Measurements from ENCODE around the gene AMBRA1. TPM values are rescaled to one million over a fixed set of nuclear protein-coding genes. Genes with fewer than 3 reads are reported as not detected.
A peak's percentile ranks its signal among the peaks of the same experiment; 100 is the strongest.

The AMBRA1 gene
- total and polyA plus RNA-seq, 12 donors = 5.2 to 23.3 (median 16.0) TPM

GRCh38 chr11:46386005-46386578 is 207.7 kb downstream of the AMBRA1 start:
- intact Hi-C loops (cut with DNase I) = loop anchor here in 8 of 10 donors (2.0 to 10.0 kb wide), 5 partner anchors 141 to 229 kb away; partner anchors contain the start of genes ATG13 (in 3 of the 8) and HARBI1 (in 3 of the 8)
- Histone ChIP-seq H3K27me3 (peaks cover 13 to 72% (median 36%) of the 10 kb centered on the region in 7 donors), H3K36me3 (no peaks in the 10 kb centered on the region), H3K4me1 (peaks cover 13 to 51% (median 34%) of the 10 kb centered on the region in 9 donors), H3K4me3 (no peak overlapping the region), H3K9me3 (no peaks in the 10 kb centered on the region), H3K27ac (no peak overlapping the region)
- DNase-seq = no peak
- WGBS, 2 donors = 96 to 97% methylated on average over 25 of the region's 25 CpGs
- TF ChIP-seq CTCF (IDR thresholded peaks at IDR 0.05) = no peak
- no peak for ATAC-seq

- H3K9me3 ChIP-seq = no peaks in the 10 kb centered on the region
- H3K4me3 ChIP-seq = no peak overlapping the region
- H3K4me1 ChIP-seq = peaks cover 12 to 52% (median 30%) of the 10 kb centered on the region in 9 donors
- DNase-seq = no peak
- no peak for TF ChIP-seq CTCF (IDR thresholded peaks at IDR 0.05)
- H3K36me3 ChIP-seq = no peaks in the 10 kb centered on the region
- no peak for ATAC-seq
- H3K27ac ChIP-seq = no peak overlapping the region
- H3K27me3 ChIP-seq = peaks cover 6 to 69% (median 29%) of the 10 kb centered on the region in 7 donors
- intact Hi-C loops (cut with DNase I) = loop anchor here in 8 of 10 donors (2.0 to 10.0 kb wide), 5 partner anchors 142 to 229 kb away; partner anchors contain the start of genes ATG13 (in 3 of the 8) and HARBI1 (in 3 of the 8)
- WGBS, 2 donors = 96% methylated on average over 47 of the region's 47 CpGs
Measured at GRCh38 chr11:46385169-46386004, 208.4 kb downstream of the AMBRA1 start.

GRCh38 chr11:46383974-46384701 is 209.7 kb downstream of the AMBRA1 start:
- DNase-seq (no peak), ATAC-seq (no peak)
- Histone ChIP-seq H3K4me1 (peaks cover 7 to 46% (median 21%) of the 10 kb centered on the region in 9 donors), H3K27ac (no peak overlapping the region), H3K27me3 (peaks cover 0 to 56% (median 17%) of the 10 kb centered on the region in 7 donors), H3K36me3 (no peaks in the 10 kb centered on the region), H3K4me3 (no peak overlapping the region), H3K9me3 (no peaks in the 10 kb centered on the region)
- intact Hi-C loops (cut with DNase I) = loop anchor here in 4 of 10 donors (10.0 kb wide), 2 partner anchors 221 to 231 kb away; partner anchors contain the start of genes ATG13 (in 3 of the 4) and HARBI1 (in 3 of the 4)
- TF ChIP-seq CTCF (IDR thresholded peaks at IDR 0.05) = no peak
- 90 to 92% methylated on average over 12 of the region's 12 CpGs for WGBS, 2 donors

- TF ChIP-seq CTCF (IDR thresholded peaks at IDR 0.05) = peak in 2 of 9 donors; percentile 12 to 24
- ATAC-seq (no peak), DNase-seq (no peak)
- intact Hi-C loops (cut with DNase I) = loop anchor here in 4 of 10 donors (10.0 kb wide), 2 partner anchors 221 to 231 kb away; partner anchors contain the start of genes ATG13 (in 3 of the 4) and HARBI1 (in 3 of the 4)
- Histone ChIP-seq H3K27me3 (peaks cover 0 to 49% (median 9%) of the 10 kb centered on the region in 7 donors), H3K9me3 (no peaks in the 10 kb centered on the region), H3K36me3 (peaks cover 0 to 6% (median 0%) of the 10 kb centered on the region in 9 donors), H3K4me3 (no peak overlapping the region), H3K4me1 (peaks cover 7 to 42% (median 20%) of the 10 kb centered on the region in 9 donors), H3K27ac (no peak overlapping the region)
- WGBS, 2 donors = 74 to 86% methylated on average over 7 of the region's 7 CpGs
Measured at GRCh38 chr11:46383404-46383758, 210.4 kb downstream of the AMBRA1 start.
